HCT116 (cell line): Measurements from ENCODE around the gene GFY. TPM values are rescaled to one million over a fixed set of nuclear protein-coding genes. Genes with fewer than 3 reads are reported as not detected.

ENCODE experiments used
- ATAC-seq: fragments of 200-7000 bp; cut with Tn5 transposase; 2 replicates; pipeline ENCODE4 v1.9.1; 2020; ENCODE audit warnings: mild to moderate bottlenecking, moderate library complexity
- BruUV-seq: library from RNA; stranded (reverse); fragments of 400-500 nt; replicated peaks from 2 replicates; lab custom pipeline; 2021; lab: Mats Ljungman, UMichigan
- CTCF ChIA-PET: fragments of 300-600 bp; sonication (Branson Sonifier 250); formaldehyde crosslinking; loops from one replicate; lab custom pipeline; 2021; ENCODE audit warnings: antibody characterized with exemption; lab: Charles Lee
- POLR2A ChIA-PET: fragments of 300-600, 350-600 bp; sonication (Branson Sonifier 250); formaldehyde crosslinking; loops from one replicate; lab custom pipeline; 2021; ENCODE audit warnings: antibody characterized with exemption; lab: Charles Lee
- RAD21 ChIA-PET, 2 experiments: fragments of 300-600 bp; sonication (Branson Sonifier 250); formaldehyde crosslinking; loops; one replicate each; lab custom pipeline; 2023; ENCODE audit warnings: low total read pairs in 2 of 2; ENCODE audit not compliant: uncharacterized antibody in 2 of 2, unreplicated experiment in 2 of 2, low non-redundant PET in 1 of 2; lab: Charles Lee
- DNase-seq: peaks from one replicate; pipeline ENCODE4 v3.0.0-alpha.2; 2010; ENCODE audit warnings: low read depth, low spot score
- H2AFZ ChIP-seq: fragments of 200-600 bp; shearing (Covaris generic), sonication (generic); 2 replicates; pipeline ENCODE4 v1.6.1; 2017; ENCODE audit warnings: low read depth, mixed run types, mixed read lengths, antibody characterized with exemption, low read length; ENCODE audit not compliant: poor library complexity, severe bottlenecking
- H3K27ac ChIP-seq: 2 replicates; pipeline ENCODE4 v1.5.1; 2012; ENCODE audit warnings: low read depth, low read length
- H3K27me3 ChIP-seq: fragments of 200-600 bp; sonication (generic); 2 replicates; pipeline ENCODE4 v1.6.1; 2016; ENCODE audit warnings: mixed run types, low read length, mixed read lengths; ENCODE audit not compliant: insufficient read depth
- H3K36me3 ChIP-seq, 2 experiments: fragments of 200-500 bp in 1 of 2; fragments of 200-600 bp in 1 of 2; sonication (Bioruptor generic) in 1 of 2; sonication (generic) in 1 of 2; 2 replicates each; pipeline versions ENCODE4 v1.5.1 to v1.6.1; 2014 to 2016; ENCODE audit warnings: low read length in 2 of 2, inconsistent platforms in 1 of 2, mixed read lengths in 1 of 2, mixed run types in 1 of 2; ENCODE audit not compliant: insufficient read depth in 2 of 2, control insufficient read depth in 1 of 2
- H3K4me1 ChIP-seq, 2 experiments: fragments of 200-600 bp in 1 of 2; sonication (generic) in 1 of 2; 2 replicates each; pipeline versions ENCODE4 v1.5.1 to v1.6.1; 2012 to 2017; ENCODE audit warnings: low read length in 2 of 2, inconsistent platforms in 1 of 2, mild to moderate bottlenecking in 1 of 2, mixed read lengths in 1 of 2, mixed run types in 1 of 2, moderate library complexity in 1 of 2; ENCODE audit not compliant: insufficient read depth in 2 of 2, control insufficient read depth in 1 of 2
- H3K4me2 ChIP-seq: fragments of 200-600 bp; sonication (generic); 2 replicates; pipeline ENCODE4 v1.6.1; 2017; ENCODE audit warnings: mixed run types, low read length, mixed read lengths
- H3K4me3 ChIP-seq, 2 experiments: fragments of 200-600 bp in 1 of 2; sonication (generic) in 1 of 2; replicated peaks in 1 of 2; 2 replicates each; pipeline ENCODE4 v1.5.1; 2011 to 2016; ENCODE audit warnings: low read length in 2 of 2, control low read depth in 1 of 2, low read depth in 1 of 2, mild to moderate bottlenecking in 1 of 2, mixed read lengths in 1 of 2, mixed run types in 1 of 2
- H3K79me2 ChIP-seq: fragments of 200-600 bp; sonication (generic); 2 replicates; pipeline ENCODE4 v1.6.1; 2017; ENCODE audit warnings: mild to moderate bottlenecking, mixed run types, low read length, moderate library complexity, mixed read lengths; ENCODE audit not compliant: insufficient read depth
- H3K9ac ChIP-seq: fragments of 200-600 bp; sonication (generic); 2 replicates; pipeline ENCODE4 v1.6.1; 2016; ENCODE audit warnings: low read length, mixed read lengths
- H3K9me2 ChIP-seq: fragments of 200-600 bp; sonication (generic), shearing (Covaris generic); 2 replicates; pipeline ENCODE4 v1.6.1; 2017; ENCODE audit warnings: mixed run types, mild to moderate bottlenecking, moderate library complexity; ENCODE audit not compliant: insufficient read depth
- H3K9me3 ChIP-seq, 2 experiments: fragments of 200-500 bp in 1 of 2; fragments of 200-600 bp in 1 of 2; sonication (Bioruptor generic) in 1 of 2; sonication (generic) in 1 of 2; 2 replicates each; pipeline ENCODE4 v1.6.1; 2014 to 2017; ENCODE audit warnings: low read length in 2 of 2, mixed read lengths in 2 of 2, inconsistent platforms in 1 of 2, low read depth in 1 of 2, mild to moderate bottlenecking in 1 of 2, mixed run types in 1 of 2, moderate library complexity in 1 of 2; ENCODE audit not compliant: control insufficient read depth in 1 of 2, insufficient read depth in 1 of 2
- H4K20me1 ChIP-seq: fragments of 200-600 bp; sonication (generic), shearing (Covaris generic); 2 replicates; pipeline ENCODE4 v1.6.1; 2017; ENCODE audit warnings: mixed run types, mild to moderate bottlenecking, moderate library complexity; ENCODE audit not compliant: insufficient read depth
- CBX3 ChIP-seq: IDR thresholded peaks from 2 replicates; pipeline ENCODE4 v1.6.1; 2012; ENCODE audit warnings: low read depth
- EGR1 ChIP-seq: IDR thresholded peaks from 2 replicates; pipeline ENCODE4 v1.6.1; 2012; ENCODE audit warnings: low read depth
- FOSL1 ChIP-seq: IDR thresholded peaks from 2 replicates; pipeline ENCODE4 v1.6.1; 2012; ENCODE audit warnings: low read depth
- JUND ChIP-seq: IDR thresholded peaks from 2 replicates; pipeline ENCODE4 v1.6.1; 2012
- RAD21 ChIP-seq: IDR thresholded peaks from 2 replicates; pipeline ENCODE4 v1.6.1; 2012; ENCODE audit warnings: low read depth, mild to moderate bottlenecking
- SIN3A ChIP-seq: IDR thresholded peaks from 2 replicates; pipeline ENCODE4 v1.6.1; 2012; ENCODE audit warnings: low read depth
- SP1 ChIP-seq: IDR thresholded peaks from 2 replicates; pipeline ENCODE4 v1.6.1; 2012; ENCODE audit warnings: low read depth
- TCF7L2 ChIP-seq: IDR thresholded peaks from 2 replicates; pipeline ENCODE4 v1.7.0; 2011; ENCODE audit warnings: borderline replicate concordance, inconsistent platforms; ENCODE audit not compliant: insufficient read depth, insufficient read length; ENCODE audit errors: extremely low read depth
- YY1 ChIP-seq: IDR thresholded peaks from 2 replicates; pipeline ENCODE4 v1.6.1; 2011; ENCODE audit warnings: low read length, low read depth, moderate library complexity, mild to moderate bottlenecking; ENCODE audit not compliant: insufficient replicate concordance; ENCODE audit errors: extremely low read depth
- ZFX ChIP-seq: fragments of 450-650 bp; IDR thresholded peaks from 2 replicates; pipeline ENCODE4 v1.6.1; 2017
- intact Hi-C: fragments of 100-400 bp; cut with micrococcal nuclease; formaldehyde crosslinking; loops from 2 replicates; pipeline ENCODE4 v1.10.0; 2022
- total RNA-seq: library from RNA; stranded (reverse); gene quantifications from one replicate; pipeline ENCODE4 v1.2.1, GENCODE V29; 2021; ENCODE audit not compliant: unreplicated experiment
- TF ChIP-seq, protein P1 (sequence below): IDR thresholded peaks from 2 replicates; pipeline ENCODE4 v1.6.1; 2012; ENCODE audit warnings: low read depth
- TF ChIP-seq, protein P2 (sequence below), 3 experiments: fragments of 200-600 bp in 1 of 3; sonication (generic) in 1 of 3; IDR thresholded peaks in 2 of 3; conservative IDR thresholded peaks in 1 of 3; 2 replicates each; pipeline ENCODE4 v1.5.1; 2012 to 2017; ENCODE audit warnings: low read depth in 2 of 3, low read length in 2 of 3, antibody characterized with exemption in 1 of 3, borderline replicate concordance in 1 of 3, control low read depth in 1 of 3, mild to moderate bottlenecking in 1 of 3, mixed read lengths in 1 of 3, mixed run types in 1 of 3, moderate library complexity in 1 of 3; ENCODE audit not compliant: insufficient read depth in 1 of 3

Gene GFY
- total RNA-seq, 1 experiment from 2014 or later, result 2.6 TPM

DNA sequence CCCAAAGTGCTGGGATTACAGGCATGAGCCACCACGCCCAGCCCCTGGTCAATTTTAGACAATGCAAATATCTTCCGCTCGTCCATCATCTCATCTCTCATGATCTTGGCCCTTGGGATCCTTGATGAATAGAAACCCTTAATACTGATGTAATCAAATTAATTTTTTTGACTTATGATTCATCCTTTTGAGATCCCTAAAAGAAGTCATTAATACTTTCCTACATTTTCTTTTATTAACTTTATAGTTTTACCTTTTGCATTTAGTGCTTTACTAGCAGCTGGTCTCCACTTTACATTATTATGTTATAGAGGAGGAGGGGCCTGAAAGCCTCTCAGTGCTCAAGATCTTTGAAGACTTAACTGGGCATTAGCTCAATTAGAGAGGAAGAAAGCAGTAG lies 44.8 kb upstream of the GFY start:
- H3K27me3 ChIP-seq, result no peaks in the 10 kb centered on the region
- H4K20me1 ChIP-seq, result no peaks in the 10 kb centered on the region
- no peaks in the 10 kb centered on the region for H3K4me1 ChIP-seq
- no peak for TF ChIP-seq CBX3
- TF ChIP-seq TCF7L2, result no peak
- TF ChIP-seq RAD21, result no peak
- TF ChIP-seq, protein P1, sequence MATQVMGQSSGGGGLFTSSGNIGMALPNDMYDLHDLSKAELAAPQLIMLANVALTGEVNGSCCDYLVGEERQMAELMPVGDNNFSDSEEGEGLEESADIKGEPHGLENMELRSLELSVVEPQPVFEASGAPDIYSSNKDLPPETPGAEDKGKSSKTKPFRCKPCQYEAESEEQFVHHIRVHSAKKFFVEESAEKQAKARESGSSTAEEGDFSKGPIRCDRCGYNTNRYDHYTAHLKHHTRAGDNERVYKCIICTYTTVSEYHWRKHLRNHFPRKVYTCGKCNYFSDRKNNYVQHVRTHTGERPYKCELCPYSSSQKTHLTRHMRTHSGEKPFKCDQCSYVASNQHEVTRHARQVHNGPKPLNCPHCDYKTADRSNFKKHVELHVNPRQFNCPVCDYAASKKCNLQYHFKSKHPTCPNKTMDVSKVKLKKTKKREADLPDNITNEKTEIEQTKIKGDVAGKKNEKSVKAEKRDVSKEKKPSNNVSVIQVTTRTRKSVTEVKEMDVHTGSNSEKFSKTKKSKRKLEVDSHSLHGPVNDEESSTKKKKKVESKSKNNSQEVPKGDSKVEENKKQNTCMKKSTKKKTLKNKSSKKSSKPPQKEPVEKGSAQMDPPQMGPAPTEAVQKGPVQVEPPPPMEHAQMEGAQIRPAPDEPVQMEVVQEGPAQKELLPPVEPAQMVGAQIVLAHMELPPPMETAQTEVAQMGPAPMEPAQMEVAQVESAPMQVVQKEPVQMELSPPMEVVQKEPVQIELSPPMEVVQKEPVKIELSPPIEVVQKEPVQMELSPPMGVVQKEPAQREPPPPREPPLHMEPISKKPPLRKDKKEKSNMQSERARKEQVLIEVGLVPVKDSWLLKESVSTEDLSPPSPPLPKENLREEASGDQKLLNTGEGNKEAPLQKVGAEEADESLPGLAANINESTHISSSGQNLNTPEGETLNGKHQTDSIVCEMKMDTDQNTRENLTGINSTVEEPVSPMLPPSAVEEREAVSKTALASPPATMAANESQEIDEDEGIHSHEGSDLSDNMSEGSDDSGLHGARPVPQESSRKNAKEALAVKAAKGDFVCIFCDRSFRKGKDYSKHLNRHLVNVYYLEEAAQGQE, result no peak
- no peak for TF ChIP-seq SP1
- TF ChIP-seq SIN3A, result no peak
- no peak for TF ChIP-seq ZFX
- TF ChIP-seq EGR1, result no peak
- TF ChIP-seq YY1, result no peak
- no peak for TF ChIP-seq FOSL1
- TF ChIP-seq, protein P2, sequence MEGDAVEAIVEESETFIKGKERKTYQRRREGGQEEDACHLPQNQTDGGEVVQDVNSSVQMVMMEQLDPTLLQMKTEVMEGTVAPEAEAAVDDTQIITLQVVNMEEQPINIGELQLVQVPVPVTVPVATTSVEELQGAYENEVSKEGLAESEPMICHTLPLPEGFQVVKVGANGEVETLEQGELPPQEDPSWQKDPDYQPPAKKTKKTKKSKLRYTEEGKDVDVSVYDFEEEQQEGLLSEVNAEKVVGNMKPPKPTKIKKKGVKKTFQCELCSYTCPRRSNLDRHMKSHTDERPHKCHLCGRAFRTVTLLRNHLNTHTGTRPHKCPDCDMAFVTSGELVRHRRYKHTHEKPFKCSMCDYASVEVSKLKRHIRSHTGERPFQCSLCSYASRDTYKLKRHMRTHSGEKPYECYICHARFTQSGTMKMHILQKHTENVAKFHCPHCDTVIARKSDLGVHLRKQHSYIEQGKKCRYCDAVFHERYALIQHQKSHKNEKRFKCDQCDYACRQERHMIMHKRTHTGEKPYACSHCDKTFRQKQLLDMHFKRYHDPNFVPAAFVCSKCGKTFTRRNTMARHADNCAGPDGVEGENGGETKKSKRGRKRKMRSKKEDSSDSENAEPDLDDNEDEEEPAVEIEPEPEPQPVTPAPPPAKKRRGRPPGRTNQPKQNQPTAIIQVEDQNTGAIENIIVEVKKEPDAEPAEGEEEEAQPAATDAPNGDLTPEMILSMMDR (IDR thresholded peaks at IDR 0.05 in 2 of 3, conservative IDR thresholded peaks at IDR 0.05 in 1 of 3; ENCODE audit: borderline replicate concordance in 1 of 3, insufficient read depth in 1 of 3, low read depth in 2 of 3, low read length in 2 of 3), result no peak
- no peak for TF ChIP-seq JUND
- peaks cover 6 to 7% of the 10 kb centered on the region in 2 experiments for H3K9me3 ChIP-seq
- no peaks in the 10 kb centered on the region for H3K36me3 ChIP-seq
- ChIA-PET CTCF (interaction anchor here (0.9 kb wide), 1 partner anchor 11 kb away, joined by 3 read pairs; no protein-coding TSS in a partner anchor), RAD21 (no interaction called here), POLR2A (no interaction called here)
- H3K9me2 ChIP-seq, result no peaks in the 10 kb centered on the region
- BruUV-seq, result no TSS peak
- no peak overlapping the region for H3K27ac ChIP-seq
- H3K9ac ChIP-seq, result no peak overlapping the region
- DNase-seq (no peak), ATAC-seq (no peak)
- intact Hi-C loops, result no loop called here
- no peaks in the 10 kb centered on the region for H3K79me2 ChIP-seq
- no peak overlapping the region for H3K4me3 ChIP-seq
- no peak overlapping the region for H3K4me2 ChIP-seq
- no peak overlapping the region for H2AFZ ChIP-seq
